Measurements from ENCODE around the gene PPP3CA.
A peak's percentile ranks its signal among the peaks of the same experiment; 100 is the strongest.

The PPP3CA gene

DNA sequence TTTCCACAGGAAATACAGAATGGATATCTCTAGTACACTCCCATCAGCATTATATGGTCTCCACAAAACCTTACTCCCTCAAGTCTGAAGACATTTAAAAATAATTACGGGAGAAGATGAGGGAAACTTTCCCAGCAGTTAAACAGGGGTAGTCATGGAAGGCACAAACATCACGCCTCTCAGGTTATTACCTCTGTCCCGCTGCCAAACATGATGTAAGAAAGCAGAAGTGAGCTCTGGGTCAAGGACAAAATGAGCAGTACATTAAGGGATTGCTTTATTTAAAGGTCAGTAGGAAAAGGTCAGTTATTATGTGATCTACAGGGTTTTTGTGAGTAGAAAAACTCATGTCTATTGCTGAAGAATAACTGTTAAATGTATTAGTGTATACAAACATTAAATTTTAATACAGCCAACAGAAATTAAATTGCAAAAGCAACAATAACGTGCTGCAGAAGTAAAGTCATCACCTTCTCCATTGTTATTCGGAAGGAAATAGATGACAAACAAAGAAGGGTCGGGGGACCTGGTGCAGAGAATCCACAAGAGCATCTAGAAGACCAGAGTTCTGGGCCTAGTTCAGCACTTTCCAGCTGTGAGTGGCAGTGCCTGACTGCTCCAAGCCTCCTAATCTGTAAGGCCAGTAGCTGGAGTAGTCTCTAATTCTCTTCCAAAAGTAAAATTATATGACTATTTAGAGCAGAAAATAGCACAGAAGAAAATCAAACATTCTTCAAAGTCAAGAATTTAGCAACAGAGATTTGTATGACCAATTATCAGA lies 171.2 kb downstream of the PPP3CA start:
- no peak for DNase-seq (ENCODE audit: low spot score)

DNA sequence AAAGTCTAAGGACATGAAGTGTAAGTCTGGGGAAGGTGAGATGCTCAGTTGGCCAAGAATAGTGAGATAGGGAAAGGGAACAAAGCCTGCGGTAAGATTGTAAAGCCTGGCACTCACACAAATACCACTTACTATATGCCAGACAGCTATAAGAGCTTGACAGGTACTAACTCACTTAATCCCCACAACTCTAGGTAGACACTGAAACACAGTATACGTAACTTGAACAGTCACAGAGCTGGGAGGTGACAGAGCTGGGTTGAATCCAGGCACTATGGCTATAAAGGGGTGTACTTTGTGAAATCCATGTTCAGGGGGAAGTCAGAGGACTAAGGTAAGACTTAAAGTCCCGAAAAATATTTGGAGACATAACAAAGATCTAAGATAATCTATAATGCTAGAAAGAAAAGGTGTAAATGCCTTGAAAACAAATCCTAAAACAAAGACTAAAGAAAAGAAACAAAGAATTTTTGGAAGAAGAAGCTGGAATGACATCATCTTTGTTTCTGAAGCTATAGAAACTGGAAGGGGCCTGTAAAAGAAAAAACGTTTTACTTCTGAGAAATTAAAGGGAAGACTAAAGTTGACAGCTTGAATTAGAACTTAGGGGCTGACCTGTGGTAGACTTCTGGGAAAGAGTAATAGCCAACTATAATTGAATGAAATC lies 172.5 kb downstream of the PPP3CA start:
- DNase-seq (ENCODE audit: low spot score): no peak

GRCh38 chr4:101172369-101172768 lies 175.0 kb downstream of the PPP3CA start:
- DNase-seq (ENCODE audit: low spot score): no peak

- DNase-seq (ENCODE audit: low spot score): no peak
Measured at GRCh38 chr4:101171747-101172146, 175.6 kb downstream of the PPP3CA start.

DNA sequence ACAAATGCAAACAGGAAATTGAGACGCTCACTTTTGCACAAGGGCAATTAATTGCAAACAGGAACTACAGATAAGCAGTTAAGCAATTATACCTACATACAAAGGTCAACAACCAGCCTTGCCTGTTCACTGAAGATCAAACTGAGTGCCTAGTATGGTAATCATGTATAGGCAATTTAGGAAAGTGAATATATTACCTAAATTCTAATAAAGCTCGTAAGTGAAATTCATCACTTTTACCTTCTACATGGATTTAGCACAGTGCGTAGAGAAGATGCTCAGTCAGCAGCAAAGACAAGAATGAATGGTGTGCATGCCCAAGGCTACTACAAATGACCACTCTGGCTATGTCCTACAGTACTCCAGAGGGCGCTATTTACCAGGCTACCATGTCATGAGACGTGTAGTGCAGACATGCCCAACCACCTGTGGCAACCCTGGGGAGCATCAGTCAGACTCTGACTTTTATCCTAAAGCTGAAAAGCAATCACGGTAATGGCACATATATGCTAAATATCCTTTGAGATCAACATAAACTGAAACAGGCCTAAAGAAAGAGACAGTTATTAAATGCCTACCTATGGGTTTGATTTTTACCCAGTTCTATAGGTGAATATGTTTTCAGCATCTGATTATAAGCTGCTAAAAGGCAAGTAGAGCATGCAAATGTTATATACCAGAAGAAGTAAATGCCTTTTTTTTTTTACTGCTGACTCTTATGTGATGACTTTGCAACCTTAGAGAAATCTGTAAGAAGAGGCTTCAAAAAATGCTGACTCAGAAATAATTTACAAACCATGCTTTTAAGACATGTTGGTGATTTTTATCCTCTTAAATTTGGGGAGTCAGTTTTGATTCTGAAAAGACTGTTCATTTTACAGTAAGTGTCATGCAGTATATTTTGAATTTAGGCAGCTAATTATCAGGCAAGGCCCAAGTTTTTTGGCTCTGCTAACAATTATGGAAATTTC lies 178.0 kb downstream of the PPP3CA start:
- DNase-seq (ENCODE audit: low spot score): peak; percentile 39

DNA sequence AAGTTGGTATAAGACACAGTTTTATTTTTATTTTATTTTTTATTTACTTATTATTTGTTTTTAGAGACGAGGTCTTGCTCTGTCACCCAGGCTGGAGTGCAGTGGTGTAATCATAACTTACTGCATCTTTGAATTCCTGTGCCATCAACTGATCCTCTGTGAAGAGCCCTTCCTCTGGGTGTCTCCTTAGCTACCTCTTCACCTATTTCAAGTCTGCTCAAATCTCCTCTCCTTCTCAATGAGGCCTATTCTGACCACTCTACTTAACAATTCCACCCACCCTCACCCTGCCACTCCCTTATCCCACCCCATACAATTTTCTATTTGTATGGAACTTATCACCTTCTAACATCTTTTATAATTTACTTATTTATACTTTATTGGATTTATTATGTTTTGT lies 183.4 kb downstream of the PPP3CA start:
- no peak for DNase-seq (ENCODE audit: low spot score)

DNA sequence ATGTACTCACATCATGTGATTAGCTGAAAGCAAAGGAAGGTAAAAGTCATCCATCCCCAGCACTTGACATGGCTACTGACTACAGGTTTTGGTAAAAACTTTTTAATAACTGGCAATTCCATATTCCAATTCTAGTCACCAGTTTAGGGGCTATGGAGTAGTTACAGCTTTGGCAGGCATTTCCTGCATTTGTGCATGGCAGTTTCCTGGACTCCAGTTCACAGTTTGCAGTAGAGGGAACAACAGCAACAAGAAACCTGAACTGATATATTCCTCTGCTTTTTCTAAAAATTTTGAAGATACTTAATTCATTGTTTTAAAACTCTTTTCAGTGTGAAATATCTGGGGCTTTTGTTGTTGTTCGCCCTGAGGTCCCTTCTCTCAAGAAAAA lies 184.3 kb downstream of the PPP3CA start:
- DNase-seq (ENCODE audit: low spot score): no peak

- DNase-seq (ENCODE audit: low spot score): peak; percentile 58
Measured at GRCh38 chr4:101160792-101161592, 186.3 kb downstream of the PPP3CA start.

GRCh38 chr4:101158507-101158906 lies 188.8 kb downstream of the PPP3CA start:
- no peak for DNase-seq (ENCODE audit: low spot score)

GRCh38 chr4:101158134-101158482 lies 189.2 kb downstream of the PPP3CA start:
- no peak for DNase-seq (ENCODE audit: low spot score)

- no peak for DNase-seq (ENCODE audit: low spot score)
Measured at GRCh38 chr4:101157415-101158133, 189.8 kb downstream of the PPP3CA start.

- DNase-seq (ENCODE audit: low spot score): no peak
Measured at GRCh38 chr4:101156619-101157310, 190.6 kb downstream of the PPP3CA start.

DNA sequence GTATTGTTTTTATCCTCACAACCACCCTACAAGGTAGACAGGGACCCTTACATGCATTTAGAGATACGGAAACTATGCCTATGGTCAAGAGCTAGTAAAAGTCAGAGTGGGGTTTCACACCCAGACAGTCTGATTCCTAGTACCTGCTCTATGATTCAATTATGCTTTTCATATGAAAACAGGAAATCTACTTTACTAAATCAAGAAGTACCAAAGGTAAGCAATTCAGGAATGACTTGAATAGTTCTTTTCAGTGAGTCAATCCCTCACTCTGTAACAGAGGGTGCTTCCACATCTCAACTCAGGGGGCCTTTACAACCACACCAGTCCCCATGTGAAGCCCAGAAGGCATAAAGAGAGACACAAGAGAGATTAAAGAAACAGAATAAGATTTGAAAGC lies 191.4 kb downstream of the PPP3CA start:
- DNase-seq (ENCODE audit: low spot score): no peak

- DNase-seq (ENCODE audit: low spot score): no peak
Measured at GRCh38 chr4:101155368-101155767, 192.0 kb downstream of the PPP3CA start.

GRCh38 chr4:101153653-101154052 lies 193.7 kb downstream of the PPP3CA start:
- DNase-seq (ENCODE audit: low spot score): no peak

DNA sequence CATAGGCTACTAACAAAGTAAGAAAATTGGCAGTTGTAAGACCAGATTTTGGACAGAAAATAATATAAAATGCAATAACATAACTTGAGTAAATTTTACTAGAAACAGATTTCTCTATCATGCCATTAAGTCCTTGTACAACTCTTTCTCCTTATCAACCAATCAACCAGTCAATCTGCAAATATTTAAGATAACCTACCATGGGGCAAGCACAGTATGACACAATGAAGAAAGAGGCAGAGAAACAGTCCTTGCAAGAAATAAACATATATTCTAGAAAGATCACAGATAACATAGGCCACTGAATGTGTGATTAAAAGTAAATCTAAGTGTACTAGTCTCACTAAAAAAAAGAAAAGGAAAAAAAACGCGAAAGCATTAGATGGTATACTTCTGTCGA lies 194.8 kb downstream of the PPP3CA start:
- DNase-seq (ENCODE audit: low spot score): no peak

DNA sequence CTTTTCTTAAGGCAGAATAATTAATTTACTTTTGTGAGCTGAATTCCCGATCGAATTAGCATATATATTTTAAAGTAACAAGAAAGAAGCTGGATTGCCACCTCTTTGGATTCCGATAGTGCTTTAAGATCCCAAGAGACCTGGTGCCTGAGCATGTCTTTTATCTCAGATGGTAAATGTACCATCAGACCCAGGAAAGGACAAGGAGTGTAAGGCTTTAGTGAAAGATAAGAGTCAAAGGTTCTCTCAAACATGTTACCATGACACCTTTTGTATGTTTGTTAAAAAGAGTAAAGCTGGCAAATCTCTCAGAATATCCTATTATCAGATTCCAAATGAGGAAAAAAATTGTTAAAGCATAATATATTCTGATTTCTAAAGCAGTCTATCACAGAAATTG lies 198.8 kb downstream of the PPP3CA start:
- no peak for DNase-seq (ENCODE audit: low spot score)

DNA sequence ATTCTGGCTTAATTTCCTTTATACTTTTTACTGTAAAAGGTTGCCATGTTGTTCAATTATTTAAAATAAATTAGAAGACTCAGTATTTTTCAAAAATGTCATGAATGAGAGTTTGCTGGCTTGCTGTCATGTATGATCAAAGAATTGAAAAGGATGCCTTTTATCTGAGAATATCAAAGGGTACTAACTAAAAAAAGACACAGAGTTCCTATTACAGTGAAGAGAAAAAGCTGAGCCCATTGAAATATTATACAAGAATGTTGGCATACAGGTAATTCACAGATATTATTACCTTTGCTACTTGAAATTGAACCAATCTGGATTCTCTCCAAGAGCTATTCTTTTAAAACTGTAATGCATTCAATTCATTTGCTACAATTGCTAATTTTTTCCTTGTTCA lies 200.0 kb downstream of the PPP3CA start:
- DNase-seq (ENCODE audit: low spot score): no peak

GRCh38 chr4:101145021-101145420 lies 202.3 kb downstream of the PPP3CA start:
- no peak for DNase-seq (ENCODE audit: low spot score)

DNA sequence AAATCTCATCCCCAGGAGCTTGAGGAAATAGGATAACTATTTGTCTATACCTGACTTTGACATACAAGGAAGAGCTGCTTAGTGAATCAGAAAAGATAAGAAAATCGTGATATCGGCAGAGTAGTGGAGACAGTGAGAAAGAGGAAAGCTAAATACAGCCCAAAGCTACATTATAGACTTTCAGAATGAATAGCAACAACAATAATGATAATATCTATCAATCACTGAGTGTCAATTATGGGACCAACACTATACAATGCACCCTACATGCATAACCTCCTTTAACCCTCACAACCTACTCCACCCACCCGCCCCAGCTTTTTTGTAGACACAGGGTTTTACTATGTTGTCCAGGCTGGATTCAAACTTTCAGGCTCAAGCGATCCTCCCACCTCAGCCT lies 205.1 kb downstream of the PPP3CA start:
- no peak for DNase-seq (ENCODE audit: low spot score)

DNA sequence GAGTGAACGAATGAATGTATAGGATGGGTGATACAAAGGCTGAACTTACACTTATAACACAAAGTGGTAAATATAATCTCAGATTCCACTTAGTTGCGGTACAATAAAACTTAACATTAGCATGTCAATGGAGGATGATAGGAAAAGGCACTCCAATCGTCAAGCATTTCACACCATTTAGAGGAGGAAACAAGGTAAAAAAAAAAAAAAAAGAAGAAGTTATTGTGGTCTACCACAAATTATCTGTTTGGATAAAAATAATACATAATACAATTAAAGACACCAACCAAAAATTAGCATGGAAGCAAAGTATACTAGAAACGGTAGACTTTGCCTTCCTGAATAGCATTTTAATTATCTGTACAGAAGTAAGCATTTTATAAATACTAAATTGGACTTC lies 205.5 kb downstream of the PPP3CA start:
- no peak for DNase-seq (ENCODE audit: low spot score)

Measured in cerebellar cortex (tissue), 1 donor.